ENCODE results near the gene LCP2. TPM values are rescaled to one million over a fixed set of nuclear protein-coding genes. Genes with fewer than 3 reads are reported as not detected.

The LCP2 gene
- total RNA-seq, 2 donors from 2014 or later = 56.9 to 76.5 TPM

- Histone ChIP-seq H3K4me3 (no peak overlapping the region), H3K27me3 (replicated peaks; ENCODE audit: insufficient read depth) (no peaks in the 10 kb centered on the region), H3K36me3 (no peaks in the 10 kb centered on the region), H3K4me1 (ENCODE audit: control insufficient read depth in 1 of 2, low read depth in 2 of 2) (no peaks in the 10 kb centered on the region), H3K9me3 (no peaks in the 10 kb centered on the region), H3K27ac (no peak overlapping the region)
- ATAC-seq (ENCODE audit: insufficient number of reproducible peaks, low FRiP score, low read depth) (no peak), DNase-seq (ENCODE audit: low spot score) (no peak)
- TF ChIP-seq, protein P1, sequence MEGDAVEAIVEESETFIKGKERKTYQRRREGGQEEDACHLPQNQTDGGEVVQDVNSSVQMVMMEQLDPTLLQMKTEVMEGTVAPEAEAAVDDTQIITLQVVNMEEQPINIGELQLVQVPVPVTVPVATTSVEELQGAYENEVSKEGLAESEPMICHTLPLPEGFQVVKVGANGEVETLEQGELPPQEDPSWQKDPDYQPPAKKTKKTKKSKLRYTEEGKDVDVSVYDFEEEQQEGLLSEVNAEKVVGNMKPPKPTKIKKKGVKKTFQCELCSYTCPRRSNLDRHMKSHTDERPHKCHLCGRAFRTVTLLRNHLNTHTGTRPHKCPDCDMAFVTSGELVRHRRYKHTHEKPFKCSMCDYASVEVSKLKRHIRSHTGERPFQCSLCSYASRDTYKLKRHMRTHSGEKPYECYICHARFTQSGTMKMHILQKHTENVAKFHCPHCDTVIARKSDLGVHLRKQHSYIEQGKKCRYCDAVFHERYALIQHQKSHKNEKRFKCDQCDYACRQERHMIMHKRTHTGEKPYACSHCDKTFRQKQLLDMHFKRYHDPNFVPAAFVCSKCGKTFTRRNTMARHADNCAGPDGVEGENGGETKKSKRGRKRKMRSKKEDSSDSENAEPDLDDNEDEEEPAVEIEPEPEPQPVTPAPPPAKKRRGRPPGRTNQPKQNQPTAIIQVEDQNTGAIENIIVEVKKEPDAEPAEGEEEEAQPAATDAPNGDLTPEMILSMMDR (IDR thresholded peaks at IDR 0.05) = no peak
Measured at GRCh38 chr5:170223360-170223759, 74.2 kb downstream of the LCP2 start.

GRCh38 chr5:170221327-170221741, 76.2 kb downstream of the LCP2 start:
- H3K27ac ChIP-seq = no peak overlapping the region

DNA sequence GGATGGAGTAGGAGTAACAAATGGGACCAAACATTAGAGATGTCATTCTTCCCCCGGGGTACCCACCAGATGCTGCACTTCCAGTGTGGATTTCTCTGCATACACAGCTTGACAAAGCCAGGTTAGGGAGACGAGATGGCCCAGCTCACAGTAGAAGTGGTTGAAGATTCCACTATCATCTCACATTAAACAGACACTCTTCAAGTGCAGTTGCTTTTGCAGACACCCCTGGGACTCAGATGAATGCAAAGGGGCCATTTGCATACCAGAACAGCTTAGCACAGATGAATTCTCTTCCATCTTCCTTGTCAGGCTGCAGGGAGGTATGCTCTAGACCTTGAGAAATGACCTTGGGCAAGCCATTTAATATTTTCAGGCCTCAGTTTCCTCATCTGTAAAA, 77.4 kb downstream of the LCP2 start:
- H3K36me3 ChIP-seq = no peaks in the 10 kb centered on the region
- H3K4me3 ChIP-seq = no peak overlapping the region
- no peaks in the 10 kb centered on the region for H3K9me3 ChIP-seq
- no peaks in the 10 kb centered on the region for H3K4me1 ChIP-seq (ENCODE audit: control insufficient read depth in 1 of 2, low read depth in 2 of 2)
- DNase-seq (ENCODE audit: low spot score) (no peak), ATAC-seq (ENCODE audit: insufficient number of reproducible peaks, low FRiP score, low read depth) (no peak)
- TF ChIP-seq, protein P1 (IDR thresholded peaks at IDR 0.05) = no peak
- no peak overlapping the region for H3K27ac ChIP-seq
- H3K27me3 ChIP-seq (replicated peaks; ENCODE audit: insufficient read depth) = no peaks in the 10 kb centered on the region

More at GRCh38 chr5:170221327-170221741, 76.2 kb downstream of the LCP2 start:
- H3K36me3 ChIP-seq = no peaks in the 10 kb centered on the region
- H3K4me1 ChIP-seq (ENCODE audit: control insufficient read depth in 1 of 2, low read depth in 2 of 2) = no peaks in the 10 kb centered on the region
- no peaks in the 10 kb centered on the region for H3K9me3 ChIP-seq
- H3K4me3 ChIP-seq = no peak overlapping the region
- ATAC-seq (ENCODE audit: insufficient number of reproducible peaks, low FRiP score, low read depth) = no peak
- no peak for DNase-seq (ENCODE audit: low spot score)
- H3K27me3 ChIP-seq (replicated peaks; ENCODE audit: insufficient read depth) = no peaks in the 10 kb centered on the region
- TF ChIP-seq, protein P1 (IDR thresholded peaks at IDR 0.05) = no peak

DNA sequence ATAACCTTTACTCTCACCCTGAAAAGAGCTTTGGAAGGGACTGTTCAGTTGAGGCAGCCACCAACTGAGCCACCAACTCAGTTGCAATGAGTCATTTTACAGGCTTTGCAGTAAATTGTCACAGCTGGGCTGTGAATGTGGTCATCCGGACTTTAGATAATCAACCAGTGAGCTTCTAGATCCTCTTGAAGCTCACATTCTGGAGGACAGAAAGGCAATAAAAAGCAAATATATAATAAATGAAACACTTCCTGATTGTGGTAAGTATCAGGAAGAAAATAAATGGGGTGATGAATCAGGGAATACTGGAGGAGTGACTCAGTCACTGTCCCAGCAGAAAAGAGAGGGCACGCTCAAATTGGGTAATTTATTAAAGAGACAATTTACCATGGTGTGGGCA, 78.0 kb downstream of the LCP2 start:
- Histone ChIP-seq H3K4me3 (no peak overlapping the region), H3K4me1 (ENCODE audit: control insufficient read depth in 1 of 2, low read depth in 2 of 2) (no peaks in the 10 kb centered on the region), H3K36me3 (no peaks in the 10 kb centered on the region), H3K27me3 (replicated peaks; ENCODE audit: insufficient read depth) (no peaks in the 10 kb centered on the region), H3K27ac (no peak overlapping the region), H3K9me3 (no peaks in the 10 kb centered on the region)
- no peak for ATAC-seq (ENCODE audit: insufficient number of reproducible peaks, low FRiP score, low read depth)
- no peak for DNase-seq (ENCODE audit: low spot score)
- TF ChIP-seq, protein P1 (IDR thresholded peaks at IDR 0.05) = no peak

DNA sequence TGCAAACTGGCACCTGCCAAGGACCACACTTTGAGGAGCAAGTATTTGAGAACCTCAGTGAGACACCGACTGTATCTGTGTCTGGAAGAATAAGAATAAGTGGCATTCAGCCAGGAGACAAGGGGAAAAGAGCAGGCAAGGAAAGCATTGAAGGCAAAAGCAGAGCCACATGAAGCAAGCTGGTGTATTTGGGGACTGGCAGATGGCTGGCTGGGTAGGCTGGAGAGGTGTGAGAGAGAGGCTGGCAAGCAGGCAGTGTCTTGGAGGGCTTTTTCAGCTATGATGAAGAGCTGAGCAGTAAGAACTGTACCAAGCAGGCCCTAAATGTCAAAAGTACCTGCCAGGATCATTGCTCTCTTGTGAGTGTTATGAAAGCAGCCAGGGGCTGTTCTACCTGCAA, 78.9 kb downstream of the LCP2 start:
- ATAC-seq (ENCODE audit: insufficient number of reproducible peaks, low FRiP score, low read depth) (no peak), DNase-seq (ENCODE audit: low spot score) (no peak)
- H3K27me3 ChIP-seq (replicated peaks; ENCODE audit: insufficient read depth) = no peaks in the 10 kb centered on the region
- H3K4me3 ChIP-seq = no peak overlapping the region
- no peaks in the 10 kb centered on the region for H3K36me3 ChIP-seq
- no peak overlapping the region for H3K27ac ChIP-seq
- TF ChIP-seq, protein P1 (IDR thresholded peaks at IDR 0.05) = no peak
- H3K4me1 ChIP-seq (ENCODE audit: control insufficient read depth in 1 of 2, low read depth in 2 of 2) = no peaks in the 10 kb centered on the region
- H3K9me3 ChIP-seq = no peaks in the 10 kb centered on the region

Data from thoracic aorta (tissue), 2 donors.